Activated CD4-positive, alpha-beta T cell treated with anti-CD3 and anti-CD28 coated beads for 1 hour (primary cell): ENCODE measurements around the gene TFF1.

Experiments
- DNase-seq: peaks from one replicate; pipeline ENCODE4 v3.0.0-alpha.2; 2020

TFF1 gene

DNA sequence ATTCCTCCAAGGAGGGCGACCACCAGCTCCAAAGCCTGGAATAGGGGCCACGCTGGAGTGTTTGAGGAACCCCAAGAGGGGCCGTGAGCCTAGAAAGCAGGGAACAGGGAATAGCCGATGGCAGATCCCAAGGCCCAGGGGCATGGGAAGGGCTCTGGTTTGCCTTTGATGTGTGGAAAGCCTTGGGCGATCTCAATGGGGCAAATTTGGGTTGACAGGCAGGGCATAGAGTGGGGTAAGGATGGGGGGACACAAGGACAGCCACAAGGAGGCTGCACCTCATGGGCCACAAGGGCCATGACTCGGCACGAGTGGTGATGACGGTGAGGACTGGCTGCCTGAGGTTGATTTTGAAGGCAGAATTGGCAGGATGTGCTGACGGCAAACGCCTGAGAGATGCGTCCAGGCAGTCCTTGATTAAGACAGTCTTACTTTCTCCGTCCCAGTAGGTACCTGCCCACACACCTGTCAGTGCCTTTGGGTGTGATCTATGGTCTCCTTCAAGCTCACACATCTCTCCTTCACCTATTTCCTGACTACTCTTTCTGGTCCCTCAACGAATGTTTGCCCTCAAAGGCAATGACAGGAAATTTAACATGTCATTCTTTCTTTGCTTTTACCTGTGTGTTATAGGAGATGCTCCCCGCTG is 31.5 kb upstream of the TFF1 start:
- DNase-seq = no peak

DNA sequence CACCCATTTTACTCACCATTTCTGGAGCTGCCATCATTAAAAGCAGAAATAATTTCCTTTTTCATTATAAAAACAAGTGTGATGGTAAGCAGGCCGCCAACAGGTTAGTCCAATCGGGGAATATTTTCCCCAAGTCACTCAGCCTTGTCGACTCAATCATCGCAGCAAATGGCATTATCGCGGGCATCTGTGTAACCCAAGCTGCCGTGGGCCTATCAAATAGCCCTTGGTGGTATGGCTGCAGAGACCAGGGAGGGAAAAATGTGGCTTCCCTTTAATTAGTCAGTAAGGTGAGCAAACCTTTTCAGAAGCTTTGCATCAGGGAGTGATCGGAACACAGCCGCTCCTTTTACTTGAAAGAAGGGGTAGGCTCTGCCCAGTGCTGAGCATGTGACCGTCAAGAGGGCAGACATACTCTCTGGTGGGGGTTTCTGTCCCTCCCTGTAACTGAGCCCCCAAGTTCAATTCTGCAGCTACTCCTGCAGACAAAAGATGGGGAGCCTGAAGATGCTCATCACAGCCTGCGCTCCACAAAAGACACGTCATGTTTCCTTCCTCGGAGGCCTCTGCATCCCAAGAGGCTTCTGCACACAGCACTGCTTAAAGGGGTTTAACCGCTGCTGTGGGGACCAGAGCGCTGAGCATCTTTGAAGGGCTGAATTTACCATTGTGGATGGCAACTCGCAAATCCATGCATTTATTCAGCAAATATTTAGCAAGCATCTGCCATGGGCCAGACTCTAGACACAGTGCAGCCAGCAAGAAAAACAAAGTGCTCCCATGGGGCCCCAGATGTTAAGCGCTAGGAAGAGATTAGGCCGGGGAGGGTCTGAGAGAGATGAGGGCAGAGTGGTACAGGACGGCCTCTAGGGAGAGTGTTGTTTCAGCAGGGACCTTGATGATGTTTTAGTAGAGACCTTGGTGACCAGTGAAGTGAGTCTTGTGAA is 30.7 kb upstream of the TFF1 start:
- DNase-seq = no peak

DNA sequence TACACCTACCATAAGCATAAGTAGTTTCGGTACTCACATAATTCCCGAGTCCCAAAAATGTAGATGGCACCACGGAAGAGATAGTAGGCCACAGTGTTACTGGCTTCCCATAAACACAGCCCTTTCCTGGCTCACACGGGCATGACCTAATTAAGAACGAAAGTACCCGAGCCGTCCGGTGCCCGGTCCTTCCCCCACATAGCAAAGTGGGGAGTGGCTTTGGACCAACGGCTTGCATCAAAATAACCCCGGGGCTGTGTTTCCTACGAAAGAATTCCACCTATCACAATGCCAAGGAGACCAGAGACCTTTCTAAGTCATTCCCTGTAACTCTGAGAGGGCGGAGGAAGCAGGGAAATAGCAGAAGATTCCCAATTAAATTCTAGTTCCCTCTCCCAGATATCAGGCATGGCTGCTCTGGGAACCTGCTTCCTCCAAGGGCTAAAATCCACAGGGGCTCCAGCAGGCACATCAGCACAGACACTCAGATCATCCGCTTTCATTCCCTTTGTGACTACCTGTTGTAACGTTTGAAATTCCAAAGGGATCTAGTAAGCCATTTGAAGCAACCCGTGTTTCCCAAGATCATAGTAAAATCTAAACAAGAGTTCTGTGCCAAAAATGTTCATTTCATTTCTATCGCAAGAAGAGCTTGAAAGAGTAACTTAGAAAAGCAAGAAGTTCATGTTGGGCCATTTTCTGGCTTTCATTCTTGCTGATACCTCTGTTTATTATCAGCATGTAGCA is 29.7 kb upstream of the TFF1 start, which contains the start of gene TMPRSS3:
TSS of gene TMPRSS3 (minus strand) at position 148 of the 747 bp plus-strand sequence. CDS start 635 bp downstream, outside the sequence.
- DNase-seq = no peak

DNA sequence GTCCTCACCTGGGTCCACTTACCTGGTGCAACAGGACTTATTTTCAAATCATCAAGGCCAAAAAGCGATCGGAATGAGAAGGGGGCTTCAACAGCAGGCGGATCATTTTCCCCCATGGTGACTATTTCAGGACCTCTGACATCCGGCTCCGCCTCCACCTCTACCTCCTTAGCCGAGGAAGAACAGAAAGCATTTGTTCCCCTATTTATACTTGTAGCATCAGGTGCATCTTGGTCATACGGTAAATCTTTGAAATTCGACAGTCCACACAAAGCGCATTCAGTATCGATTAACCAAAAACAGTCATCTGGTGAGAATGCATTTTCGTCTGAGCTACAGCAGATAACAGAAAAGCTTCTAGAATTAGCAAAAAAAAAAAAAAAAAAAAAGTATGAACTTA is 29.0 kb upstream of the TFF1 start:
- no peak for DNase-seq

DNA sequence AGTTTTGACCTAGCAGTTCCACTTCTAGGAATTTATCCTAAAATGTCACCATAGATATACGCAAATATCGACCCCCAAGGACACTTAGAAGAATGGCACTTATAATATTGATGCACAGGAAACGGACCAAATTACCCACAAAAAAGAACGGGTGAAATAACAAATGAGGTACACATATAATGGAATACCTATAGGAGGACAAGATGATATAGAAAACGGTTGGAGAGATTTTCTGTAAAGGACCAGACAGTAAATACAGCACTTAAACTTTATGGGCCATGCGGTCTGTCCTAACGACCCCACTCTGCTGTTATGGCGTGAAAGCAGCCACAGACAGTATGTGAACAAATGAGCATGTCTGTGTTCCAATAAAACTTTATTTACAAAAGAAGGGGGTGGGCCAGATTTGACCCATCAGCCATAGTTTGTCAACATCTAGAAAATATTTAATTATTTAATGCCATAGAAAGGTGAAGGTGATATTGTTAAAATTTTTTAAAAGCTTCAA is 27.2 kb upstream of the TFF1 start:
- DNase-seq = no peak

DNA sequence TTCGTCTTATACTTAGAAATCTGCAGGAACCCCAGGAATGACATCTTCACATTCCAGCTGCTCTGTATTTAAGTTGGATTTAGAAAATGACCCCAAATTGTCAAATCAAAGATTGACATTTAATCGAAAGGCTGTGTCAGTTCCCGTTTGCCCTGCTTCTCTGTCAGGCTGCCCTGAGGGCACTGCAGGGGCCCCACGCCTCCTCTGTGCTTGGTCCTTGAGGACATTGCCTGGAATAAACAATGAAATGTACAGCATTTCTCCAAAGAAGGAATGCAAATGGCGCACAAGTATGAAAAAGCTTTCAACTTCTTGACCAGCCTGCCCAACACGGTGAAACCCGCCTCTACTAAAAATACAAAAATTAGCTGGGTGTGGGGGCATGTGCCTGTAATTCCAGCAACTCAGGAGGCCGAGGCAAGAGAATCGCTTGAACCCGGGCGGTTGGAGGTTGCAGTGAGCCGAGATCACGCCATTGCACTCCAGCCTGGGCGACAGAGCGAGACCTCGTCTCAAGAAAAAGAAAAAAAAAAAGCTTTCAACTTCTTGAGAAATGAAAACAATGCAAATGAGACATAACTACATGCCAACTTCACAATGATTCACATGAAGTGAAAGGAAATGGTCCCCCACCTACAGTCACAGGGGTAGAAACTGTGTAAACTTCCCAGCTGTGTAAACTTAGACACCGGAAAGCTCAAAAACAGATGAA is 26.6 kb upstream of the TFF1 start:
- no peak for DNase-seq

DNA sequence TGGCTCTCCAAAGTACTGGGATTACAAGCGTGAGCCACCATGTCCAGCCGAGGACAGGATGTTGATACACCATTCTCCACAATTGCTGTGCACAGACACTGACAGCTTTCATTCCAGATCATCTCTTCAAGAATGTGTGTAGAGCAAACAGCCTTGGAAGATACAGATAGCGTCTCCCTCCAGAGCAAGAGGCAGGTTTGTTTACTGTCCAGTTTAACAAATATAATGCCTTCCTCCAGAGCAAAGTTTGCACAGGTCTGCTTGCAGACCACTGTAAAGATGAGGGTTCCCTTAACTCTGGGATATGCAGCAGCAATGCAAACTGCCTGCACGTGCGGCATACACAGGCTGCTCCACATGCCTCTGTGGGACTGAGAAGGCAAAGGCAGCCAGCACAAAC is 25.0 kb upstream of the TFF1 start:
- no peak for DNase-seq

DNA sequence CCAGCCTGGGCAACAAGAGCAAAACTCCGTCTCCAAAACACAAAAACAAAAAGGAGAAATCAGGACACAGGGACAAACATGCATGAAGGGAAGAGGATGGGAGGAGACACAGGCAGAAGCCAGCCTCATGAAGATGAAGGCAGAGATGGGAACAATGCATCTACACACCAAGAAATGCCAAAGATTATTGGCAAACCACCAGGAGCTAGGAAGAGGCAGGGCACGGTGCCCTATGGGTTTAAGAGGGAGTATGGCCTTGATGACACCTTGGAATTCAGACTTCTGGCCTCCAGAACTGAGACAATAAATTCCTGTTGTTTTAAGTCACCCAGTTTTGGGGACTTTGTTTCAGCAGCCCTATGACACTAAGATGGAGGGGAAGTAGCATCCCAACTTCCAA is 24.4 kb upstream of the TFF1 start:
- DNase-seq = no peak

DNA sequence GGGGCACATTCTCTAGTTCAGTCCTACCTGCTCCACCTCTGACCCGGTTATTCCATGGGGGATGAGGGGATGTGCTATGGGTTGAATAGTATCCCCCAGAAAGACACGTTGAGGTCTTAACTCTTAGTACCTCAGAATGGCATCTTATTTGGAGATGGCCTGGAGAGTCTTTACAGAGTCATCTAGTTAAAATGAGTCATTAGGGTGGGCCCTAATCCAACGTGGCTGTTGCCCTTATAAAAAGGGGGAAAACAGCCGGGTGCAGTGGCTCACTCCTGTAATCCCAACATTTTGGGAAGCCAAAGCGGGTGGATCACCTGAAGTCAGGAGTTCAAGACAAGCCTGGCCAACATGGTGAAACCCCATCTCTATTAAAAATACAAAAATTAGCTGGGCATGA is 23.9 kb upstream of the TFF1 start:
- no peak for DNase-seq

DNA sequence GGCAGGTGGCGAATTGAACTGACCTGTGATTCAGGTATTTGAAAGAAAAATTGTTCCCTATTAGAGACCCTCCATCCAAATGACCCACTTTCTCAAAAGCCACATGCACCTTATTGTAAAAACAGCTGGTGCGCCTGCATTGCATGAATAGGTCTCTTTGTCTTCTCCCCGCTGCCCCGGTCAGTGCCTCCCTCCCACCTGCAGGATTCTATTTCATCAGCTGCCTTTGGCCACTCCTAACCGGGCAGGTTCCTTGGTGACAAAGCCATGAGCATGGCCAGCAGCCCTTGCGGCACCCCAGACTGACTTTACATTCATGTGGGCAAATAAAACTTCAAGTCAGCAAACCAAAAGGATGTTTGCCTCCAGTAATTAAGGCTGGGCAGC is 23.1 kb upstream of the TFF1 start:
- no peak for DNase-seq

DNA sequence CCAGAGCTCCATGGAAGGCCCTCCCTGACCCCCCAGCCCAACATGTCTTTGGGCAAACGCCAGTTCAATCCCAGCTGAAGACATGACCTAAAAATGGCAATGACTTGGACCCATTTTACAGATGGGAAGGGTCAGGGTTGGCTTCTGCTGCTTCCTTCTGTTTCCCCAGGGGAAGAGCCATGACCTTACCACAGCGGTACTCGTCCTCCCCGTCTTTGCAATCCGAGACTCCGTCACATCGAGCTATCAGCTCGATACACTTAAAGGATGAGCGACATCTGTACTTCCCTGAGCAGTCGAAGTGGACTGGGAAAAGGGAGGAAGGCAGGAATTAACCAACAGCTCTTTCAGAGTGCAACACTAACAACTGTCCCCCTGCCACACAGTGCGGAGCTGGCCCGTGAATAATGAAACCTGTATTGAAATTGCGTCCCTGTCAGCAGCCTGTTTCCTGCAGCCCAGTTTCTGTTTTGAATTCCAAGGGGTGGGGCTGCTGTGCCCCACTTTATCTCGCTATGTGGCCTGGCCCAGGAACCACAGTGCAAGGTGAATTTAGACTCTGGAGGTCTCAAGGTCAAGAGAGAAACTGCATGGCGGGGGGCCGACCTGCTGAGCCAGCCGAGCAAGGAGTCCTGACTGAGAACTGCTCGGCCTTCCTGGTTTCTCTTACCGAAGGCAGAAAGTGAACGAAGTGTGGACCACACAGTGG is 22.6 kb upstream of the TFF1 start:
- no peak for DNase-seq

DNA sequence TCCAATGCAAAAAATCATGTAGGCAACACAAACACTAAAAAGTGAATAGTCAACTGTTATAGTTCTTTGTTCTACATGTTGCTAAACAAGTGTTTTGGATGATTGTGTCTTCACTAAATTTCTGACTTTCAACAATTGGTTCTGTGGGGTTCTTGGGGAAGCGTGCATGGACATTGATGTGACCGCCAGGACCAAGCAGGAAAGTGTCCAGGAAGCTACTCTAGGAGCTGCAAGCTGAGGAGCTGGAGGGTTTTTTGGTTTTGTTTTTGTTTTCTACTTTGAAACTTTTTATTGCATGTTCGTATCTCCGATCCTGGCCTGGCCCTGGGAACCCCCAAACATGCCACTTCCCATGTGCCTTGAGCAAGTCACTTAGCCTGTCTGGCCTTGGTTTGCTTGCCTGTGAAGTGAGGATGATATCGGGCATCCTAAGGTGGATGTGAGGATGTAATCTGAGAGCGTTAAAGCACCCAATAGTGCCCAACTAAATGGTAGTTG is 21.6 kb upstream of the TFF1 start:
- DNase-seq = no peak

DNA sequence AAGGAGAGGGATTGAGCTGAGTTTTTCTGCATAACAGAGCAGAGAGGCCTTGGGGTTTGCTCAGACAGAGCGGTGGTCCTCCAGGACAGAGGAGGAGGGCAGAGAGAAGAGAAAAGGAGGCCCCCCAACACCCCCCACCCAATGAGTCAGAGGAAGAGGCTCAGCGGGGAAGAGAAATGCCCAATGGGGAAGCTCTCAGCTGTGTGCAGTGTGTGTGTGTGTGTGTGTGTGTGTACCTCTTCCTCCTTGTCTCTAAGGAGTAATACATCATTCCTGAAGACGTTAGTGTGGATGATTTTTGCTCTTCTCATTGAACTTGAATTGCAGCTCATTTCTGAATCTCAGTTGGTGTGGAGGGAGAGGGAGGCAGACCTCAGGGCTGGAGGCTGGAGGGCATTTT is 20.8 kb upstream of the TFF1 start:
- DNase-seq = no peak

DNA sequence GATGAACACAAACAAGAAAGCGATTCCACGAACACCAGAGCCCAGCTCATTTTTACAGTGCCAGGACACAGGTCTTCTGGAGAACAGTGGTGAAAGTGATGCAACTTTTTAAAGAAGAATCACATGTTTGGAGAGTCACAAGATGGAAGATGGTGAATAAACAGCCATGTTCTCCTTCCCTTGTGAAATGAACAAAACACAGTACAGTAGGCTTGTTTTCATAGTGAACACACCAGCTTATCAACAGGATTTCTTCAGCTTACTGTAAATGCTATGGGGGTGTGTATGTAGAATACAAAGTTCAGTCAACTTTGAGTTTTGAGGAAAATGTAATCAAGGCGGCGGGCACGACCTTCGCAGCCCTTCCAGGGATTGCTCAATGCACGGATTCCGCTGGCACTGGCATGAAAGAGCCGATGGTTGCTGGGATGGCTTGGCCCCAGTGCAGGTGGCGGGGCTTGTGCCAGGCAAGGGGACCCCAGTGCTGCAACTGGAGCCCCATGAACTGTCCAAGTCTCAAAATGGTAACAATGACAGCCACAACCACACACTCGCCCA is 19.8 kb upstream of the TFF1 start:
- DNase-seq = no peak

DNA sequence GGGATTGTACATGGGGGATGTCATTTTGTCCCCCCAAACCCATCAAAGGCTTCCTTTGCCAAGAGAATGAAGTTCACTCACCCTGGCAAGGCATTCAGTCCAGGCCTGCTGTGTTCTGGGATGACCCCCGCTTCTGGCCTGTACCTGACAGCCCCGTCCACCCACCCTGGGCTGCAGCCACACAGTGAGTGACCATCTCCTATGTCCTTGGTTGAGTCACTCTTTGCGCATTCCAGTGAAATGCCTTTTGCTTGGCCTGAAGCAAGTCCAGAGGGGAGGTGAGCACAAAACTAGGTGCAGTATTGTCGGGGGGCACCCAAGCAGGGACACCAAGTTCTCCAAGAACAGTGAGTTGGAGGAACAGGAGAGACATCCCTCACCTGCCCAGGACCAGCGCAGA is 19.3 kb upstream of the TFF1 start:
- no peak for DNase-seq

DNA sequence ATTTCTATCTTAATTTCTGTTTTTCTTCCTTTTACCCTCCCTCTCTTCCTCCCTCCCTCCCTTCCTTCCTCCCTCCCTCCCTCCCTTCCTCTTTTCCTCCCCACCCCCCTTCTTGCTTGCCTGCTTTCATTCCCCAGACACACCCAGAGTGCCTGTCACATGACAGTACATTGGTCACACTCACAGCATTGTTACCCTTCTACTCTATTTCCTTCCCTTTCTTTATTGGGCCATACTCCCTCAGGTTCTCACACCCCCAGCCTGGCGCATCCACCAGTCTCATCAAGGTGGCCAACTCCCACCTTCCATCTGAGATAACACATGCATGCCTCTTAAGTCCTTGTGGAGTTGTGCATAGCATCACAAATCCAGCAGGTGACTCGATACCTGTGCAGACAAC is 18.7 kb upstream of the TFF1 start:
- DNase-seq = no peak

DNA sequence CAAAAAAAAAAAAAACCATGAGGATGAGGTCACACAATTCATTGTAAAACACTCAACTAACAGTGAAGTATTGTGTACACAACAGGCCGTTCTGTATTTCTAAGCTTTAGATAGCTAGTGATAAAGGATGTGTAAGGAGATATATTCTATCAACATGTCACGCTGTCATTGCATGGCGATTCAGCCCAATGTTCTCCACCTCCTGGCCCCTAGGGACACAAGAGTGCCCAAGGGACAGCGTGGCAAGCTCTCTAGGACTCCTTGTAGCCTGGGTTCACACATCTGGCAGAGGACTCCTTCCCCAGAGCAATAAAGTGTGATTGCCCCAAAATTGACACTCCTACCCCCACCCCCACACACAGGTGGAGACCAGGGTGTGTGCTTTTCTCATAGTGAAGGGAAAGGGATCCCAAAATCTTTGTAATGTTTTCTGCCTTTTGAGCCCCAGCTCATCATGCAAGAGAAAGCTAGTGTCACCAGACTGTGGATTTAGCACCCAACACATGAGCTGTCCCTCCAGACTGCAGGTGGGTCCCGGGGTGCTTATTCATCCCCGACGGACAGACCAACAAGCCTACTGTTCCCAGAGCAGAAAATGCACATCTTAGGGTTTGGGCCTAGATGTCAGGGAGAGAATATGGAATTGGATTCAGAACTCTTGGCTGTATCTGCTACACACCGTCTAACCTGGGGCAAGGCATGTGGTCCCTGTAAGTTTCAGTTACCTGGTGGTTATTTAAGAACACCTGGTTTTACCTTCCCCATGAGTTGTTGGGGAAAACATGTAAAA is 18.0 kb upstream of the TFF1 start:
- DNase-seq = no peak

DNA sequence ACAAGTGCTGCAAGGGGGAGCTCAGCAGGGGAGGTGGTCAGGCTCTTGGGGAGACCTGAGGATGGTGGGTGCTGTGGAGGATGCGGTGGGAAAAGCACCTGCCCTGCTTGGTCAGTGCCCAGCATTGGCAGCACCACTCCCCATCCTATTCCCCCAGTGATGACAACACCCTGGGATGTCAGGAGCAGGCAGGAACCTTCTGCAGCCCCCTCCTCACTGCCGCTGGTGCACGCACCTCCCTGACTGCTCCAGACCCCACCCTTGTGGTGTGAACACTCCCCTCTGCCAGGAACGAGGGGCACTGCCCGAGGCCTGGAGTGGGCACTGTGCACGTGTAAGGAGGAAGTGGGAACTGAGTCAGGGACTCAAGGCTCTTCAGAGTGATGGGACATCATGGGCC is 17.0 kb upstream of the TFF1 start:
- DNase-seq = no peak

DNA sequence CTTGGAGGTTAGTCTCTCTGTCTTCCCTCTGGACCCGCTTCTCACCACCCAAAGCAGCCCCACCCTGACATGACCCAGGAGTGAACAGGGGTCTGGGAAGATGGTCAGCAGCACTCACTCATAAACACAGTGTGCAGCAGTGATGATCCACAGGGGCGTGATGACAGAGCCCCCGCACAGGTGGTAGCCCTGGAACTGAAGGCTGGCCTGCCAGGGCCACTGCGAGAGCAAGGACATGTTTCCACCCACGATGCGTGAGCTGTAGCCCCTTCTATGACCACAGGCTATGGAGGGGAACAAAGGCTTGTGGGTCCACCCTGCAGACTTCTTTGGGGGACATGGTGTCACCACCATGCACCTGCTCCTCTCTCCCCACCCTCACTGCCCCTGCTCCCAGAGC is 16.6 kb upstream of the TFF1 start:
- DNase-seq = no peak

DNA sequence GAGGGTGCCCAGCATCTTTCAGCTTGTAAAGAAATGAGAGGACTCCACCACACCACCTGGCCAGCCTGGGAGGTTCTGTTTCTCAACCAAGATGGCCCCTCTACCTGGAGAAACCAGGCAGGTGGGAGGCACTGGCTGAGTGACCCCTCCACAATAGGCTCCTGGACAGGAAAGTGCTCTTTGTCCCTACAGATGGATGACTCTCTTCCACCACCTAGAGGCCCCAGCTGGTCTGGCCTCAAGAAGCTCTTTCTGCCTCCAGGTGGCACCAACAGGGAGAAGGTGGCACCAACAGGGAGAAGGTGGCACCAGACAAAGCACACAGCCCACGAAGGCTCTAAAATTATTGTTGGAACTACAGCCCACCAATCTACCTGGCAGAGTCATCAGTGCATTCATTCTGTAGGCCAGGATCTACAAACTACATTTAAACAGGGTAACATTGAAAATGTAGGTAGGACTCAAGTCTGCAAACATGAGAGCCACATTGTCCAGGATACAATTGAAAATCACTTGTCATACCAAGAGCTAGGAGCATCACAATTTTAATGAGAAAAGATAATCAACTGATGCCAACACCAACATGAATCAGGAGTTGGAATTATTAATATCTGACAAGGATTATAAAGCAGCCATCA is 15.1 kb upstream of the TFF1 start:
- DNase-seq = no peak
